Lower leg skin (tissue), 4 donors: Measurements from ENCODE around the gene MIPEP. TPM values are rescaled to one million over a fixed set of nuclear protein-coding genes. Genes with fewer than 3 reads are reported as not detected.

Experiments used
- DNase-seq, 2 donors: peaks; one replicate each; pipeline ENCODE4 v3.0.0-alpha.2; 2019; ENCODE audit warnings: low spot score in 2 of 2
- H3K4me3 ChIP-seq: fragments of 200-600 bp; sonication (generic); 2 replicates; pipeline ENCODE4 v1.5.1; 2017; ENCODE audit warnings: mild to moderate bottlenecking, low read depth; ENCODE audit not compliant: poor library complexity, severe bottlenecking
- POLR2A ChIP-seq, 2 donors: fragments of 450-650 bp; IDR thresholded peaks; one replicate each; pipeline ENCODE4 v1.6.1; 2016 to 2017; ENCODE audit warnings: antibody characterized with exemption in 2 of 2, mild to moderate bottlenecking in 1 of 2, moderate library complexity in 1 of 2
- WGBS, 2 donors: methylation state at CpG; one replicate each; pipeline ENCODE4 v1.1.5; 2018; 5-methylcytosine and 5-hydroxymethylcytosine counted together
- intact Hi-C: fragments of 100-400 bp; cut with DNase I; formaldehyde crosslinking; loops from one replicate; pipeline ENCODE4 v1.15.0; 2023; ENCODE audit warnings: low total_unique reads
- total RNA-seq, 4 donors: library from RNA; depleted of rRNA; stranded (reverse); fragments of >200 nt; gene quantifications; one replicate each; pipeline ENCODE4 v1.1.0, GENCODE V29; 2016
- TF ChIP-seq, protein P1 (sequence below), 3 donors: fragments of 450-650 bp; IDR thresholded peaks; one replicate each; pipeline ENCODE4 v1.5.1; 2016; ENCODE audit warnings: antibody characterized with exemption in 3 of 3, mild to moderate bottlenecking in 3 of 3, moderate library complexity in 2 of 3

Gene MIPEP
- 10 to 100 TPM; 22.8 to 50.4 (median 32.5) TPM for total RNA-seq

DNA sequence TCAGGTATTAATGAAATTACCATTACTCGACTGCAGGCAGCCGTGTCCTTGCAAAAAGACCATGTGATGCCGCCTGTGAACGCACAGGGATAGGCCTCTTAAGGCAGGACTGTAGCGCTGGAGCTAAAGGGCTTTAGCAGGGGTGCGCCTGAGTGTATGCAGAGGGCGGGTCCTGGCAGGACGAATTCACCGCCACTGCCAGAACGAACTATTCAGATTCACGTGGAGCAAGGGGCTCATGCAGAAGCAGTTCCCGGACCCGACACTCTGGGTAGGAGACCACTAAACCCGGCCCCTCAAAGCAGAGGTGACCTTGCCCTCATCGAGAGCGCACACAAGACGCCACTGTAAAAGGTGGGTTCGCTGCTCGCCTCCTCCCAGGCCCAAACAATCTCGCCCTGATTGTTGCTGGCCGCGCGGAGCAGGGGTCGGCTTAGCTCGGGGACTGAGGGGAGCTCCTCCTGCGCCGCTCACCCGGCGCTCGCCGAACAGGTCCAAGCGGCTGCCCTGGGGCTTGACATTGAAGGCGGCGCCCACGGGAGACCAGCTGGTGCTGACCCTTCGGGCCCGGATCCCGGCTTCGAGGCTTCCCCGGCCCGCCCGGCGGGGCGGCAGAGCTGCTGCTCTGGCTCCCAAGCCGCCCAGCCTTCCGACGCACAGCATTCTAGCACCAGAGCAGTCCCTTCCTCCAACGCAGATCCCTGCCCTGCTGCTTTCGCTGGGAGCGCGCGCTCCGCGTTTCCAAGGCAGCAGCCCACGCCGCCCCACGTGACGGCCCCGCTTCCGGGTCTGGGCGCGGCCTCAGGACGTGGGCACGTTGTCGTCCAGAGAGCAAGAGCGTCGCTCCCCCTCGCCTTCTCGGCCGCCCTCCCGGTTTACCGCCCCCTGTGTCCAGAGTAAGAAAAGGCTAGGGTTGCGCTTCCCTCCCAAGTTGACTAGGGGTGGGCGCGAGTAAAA lies at the start of gene MIPEP:
TSS of gene MIPEP (minus strand) at position 743 of the 957 bp plus-strand sequence. CDS start at position 663, 80 bp downstream.
- no peak for TF ChIP-seq POLR2A (IDR thresholded peaks at IDR 0.05)
- TF ChIP-seq, protein P1, sequence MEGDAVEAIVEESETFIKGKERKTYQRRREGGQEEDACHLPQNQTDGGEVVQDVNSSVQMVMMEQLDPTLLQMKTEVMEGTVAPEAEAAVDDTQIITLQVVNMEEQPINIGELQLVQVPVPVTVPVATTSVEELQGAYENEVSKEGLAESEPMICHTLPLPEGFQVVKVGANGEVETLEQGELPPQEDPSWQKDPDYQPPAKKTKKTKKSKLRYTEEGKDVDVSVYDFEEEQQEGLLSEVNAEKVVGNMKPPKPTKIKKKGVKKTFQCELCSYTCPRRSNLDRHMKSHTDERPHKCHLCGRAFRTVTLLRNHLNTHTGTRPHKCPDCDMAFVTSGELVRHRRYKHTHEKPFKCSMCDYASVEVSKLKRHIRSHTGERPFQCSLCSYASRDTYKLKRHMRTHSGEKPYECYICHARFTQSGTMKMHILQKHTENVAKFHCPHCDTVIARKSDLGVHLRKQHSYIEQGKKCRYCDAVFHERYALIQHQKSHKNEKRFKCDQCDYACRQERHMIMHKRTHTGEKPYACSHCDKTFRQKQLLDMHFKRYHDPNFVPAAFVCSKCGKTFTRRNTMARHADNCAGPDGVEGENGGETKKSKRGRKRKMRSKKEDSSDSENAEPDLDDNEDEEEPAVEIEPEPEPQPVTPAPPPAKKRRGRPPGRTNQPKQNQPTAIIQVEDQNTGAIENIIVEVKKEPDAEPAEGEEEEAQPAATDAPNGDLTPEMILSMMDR (IDR thresholded peaks at IDR 0.05), result peak in 1 of 3 donors; percentile 68
- intact Hi-C loops, result no loop called here
- peak; percentile 91 to 98 for DNase-seq
- H3K4me3 ChIP-seq, result peak within 1 kb of the TSS; percentile 59
- whole genome bisulfite sequencing, 2 donors, result 0 to 2% methylated on average over 20 to 55 of the region's 75 CpGs

DNA sequence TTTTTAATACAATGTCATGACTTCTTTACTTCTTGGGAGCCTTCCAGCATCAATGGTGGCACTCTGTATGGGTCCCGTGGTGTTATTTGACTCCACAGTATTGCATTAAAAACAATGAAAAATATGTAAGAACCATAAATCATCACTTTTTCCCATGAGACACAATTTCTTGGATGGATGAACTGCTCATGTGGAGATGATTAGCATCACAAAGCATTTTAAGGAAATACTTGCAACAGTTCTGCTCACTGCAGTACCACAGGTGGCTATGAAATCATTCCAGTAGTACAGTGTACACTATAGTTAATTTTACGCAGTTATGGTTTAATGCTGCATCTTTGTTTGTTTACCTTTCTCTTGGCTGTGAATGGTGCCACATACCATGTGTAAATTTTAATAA lies 45.3 kb upstream of the MIPEP start:
- no peak overlapping the region for H3K4me3 ChIP-seq
- intact Hi-C loops, result no loop called here
- 60 to 77% methylated on average over 2 of the region's 2 CpGs for WGBS, 2 donors
- TF ChIP-seq POLR2A (IDR thresholded peaks at IDR 0.05), result no peak
- no peak for DNase-seq

DNA sequence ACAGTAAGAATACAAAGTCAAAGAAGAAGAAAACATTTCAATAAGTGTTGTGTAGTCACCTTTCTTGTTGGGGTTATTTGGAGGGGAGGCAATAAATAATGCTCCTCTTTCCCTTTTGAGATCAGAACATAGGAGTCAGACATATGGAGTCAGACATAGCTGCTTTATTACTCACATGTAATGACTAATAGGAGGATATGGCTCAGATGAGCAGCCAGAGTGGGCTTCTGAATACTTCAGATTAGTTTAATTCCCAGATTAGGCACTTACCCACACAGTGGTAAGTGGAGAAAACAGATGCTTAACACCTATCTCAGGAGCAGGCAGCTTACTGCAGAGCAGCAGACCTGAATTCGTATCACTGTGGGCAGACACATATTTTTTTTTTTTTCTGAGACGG lies 39.8 kb upstream of the MIPEP start:
- H3K4me3 ChIP-seq, result no peak overlapping the region
- DNase-seq, result no peak
- intact Hi-C loops, result no loop called here
- TF ChIP-seq, protein P1 (IDR thresholded peaks at IDR 0.05), result no peak
- TF ChIP-seq POLR2A (IDR thresholded peaks at IDR 0.05), result no peak
- WGBS, 2 donors, result 84 to 92% methylated on average over 2 of the region's 2 CpGs

DNA sequence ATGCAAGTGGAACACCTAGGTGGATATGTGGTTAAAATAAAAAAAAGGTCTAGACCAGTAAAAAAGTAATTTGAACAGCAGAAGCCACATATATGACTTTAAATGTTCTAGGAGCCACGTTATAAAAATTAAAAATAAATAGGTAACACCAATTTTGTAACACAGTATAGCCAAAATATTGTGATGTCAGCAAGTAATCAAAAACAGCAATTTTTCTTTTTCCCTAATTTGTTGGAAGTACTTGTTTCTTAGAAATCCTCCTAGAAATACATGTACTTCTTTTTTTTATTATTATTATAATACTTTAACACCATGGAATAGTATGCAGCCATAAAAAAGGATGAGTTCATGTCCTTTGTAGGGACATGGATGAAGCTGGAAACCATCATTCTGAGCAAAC lies 33.8 kb upstream of the MIPEP start:
- TF ChIP-seq, protein P1 (IDR thresholded peaks at IDR 0.05), result no peak
- no peak for TF ChIP-seq POLR2A (IDR thresholded peaks at IDR 0.05)
- DNase-seq, result no peak
- intact Hi-C loops, result no loop called here
- H3K4me3 ChIP-seq, result no peak overlapping the region
- 69 to 77% methylated on average over 1 of the region's 1 CpG for WGBS, 2 donors

DNA sequence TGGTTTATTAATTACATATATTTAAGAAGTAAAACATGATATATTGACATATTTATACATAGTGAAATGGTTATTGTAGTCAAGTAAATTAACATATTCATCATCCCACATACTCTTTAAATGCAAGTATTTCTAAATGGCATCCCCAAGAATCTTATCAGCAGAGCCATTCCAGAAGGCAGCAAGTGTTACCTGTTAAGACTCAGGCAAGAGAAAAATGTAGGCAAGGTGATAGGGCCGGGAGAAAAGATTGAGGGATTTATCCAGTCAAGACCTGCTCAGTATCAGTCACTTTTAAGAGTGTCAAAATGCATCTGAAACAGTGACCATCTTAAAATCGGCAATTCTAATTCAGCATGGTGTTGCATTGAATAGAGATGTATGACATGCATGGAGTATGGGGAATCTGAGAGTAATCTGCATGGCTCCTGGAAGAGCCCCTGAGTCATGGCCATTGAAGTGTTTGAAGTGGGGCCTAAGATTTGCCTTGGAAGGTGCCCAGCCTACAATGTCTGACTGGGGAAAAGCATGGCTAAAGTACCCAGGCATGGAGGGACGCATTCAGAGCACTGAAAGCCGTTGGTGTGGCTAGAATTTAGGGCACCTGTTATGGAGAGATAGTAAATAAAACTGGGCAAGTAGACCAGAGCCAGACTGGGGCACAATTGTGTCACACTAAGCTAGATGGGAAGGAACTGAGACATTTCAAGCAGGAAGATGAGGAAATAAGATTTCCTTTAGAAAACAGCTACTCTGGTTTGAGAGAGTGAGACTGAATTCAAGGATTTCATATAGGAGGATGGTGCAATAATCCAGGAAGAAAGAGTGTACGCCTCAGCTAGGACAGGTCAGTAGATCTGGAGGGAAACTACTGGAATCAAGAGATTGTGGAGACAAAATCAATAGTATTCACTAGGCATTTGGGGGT lies 33.1 kb upstream of the MIPEP start:
- no peak overlapping the region for H3K4me3 ChIP-seq
- no peak for DNase-seq
- WGBS, 2 donors, result 78 to 79% methylated on average over 5 of the region's 5 CpGs
- TF ChIP-seq POLR2A (IDR thresholded peaks at IDR 0.05), result no peak
- TF ChIP-seq, protein P1 (IDR thresholded peaks at IDR 0.05), result no peak
- intact Hi-C loops, result no loop called here

DNA sequence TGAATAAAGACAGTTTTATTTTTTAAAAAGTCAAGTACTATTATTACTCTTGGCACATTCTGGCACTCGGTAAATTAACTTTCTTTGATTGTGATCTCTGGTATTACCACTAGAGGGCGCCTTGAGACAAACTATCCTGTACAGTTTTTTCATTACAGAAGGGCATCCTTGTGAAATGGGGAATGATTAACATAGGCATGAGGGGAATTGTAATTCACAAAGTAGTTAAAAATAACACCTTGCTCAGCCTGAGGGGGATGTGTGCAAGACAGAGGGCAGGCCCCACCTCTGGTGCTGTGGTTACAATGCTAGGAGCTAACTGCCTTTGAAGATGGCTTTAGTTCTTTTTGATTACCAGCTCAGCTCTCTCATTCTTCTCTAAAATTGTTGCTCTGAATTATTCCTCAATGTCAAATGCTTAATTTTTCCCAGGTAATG lies 32.3 kb upstream of the MIPEP start:
- TF ChIP-seq POLR2A (IDR thresholded peaks at IDR 0.05), result no peak
- TF ChIP-seq, protein P1 (IDR thresholded peaks at IDR 0.05), result no peak
- H3K4me3 ChIP-seq, result no peak overlapping the region
- intact Hi-C loops, result no loop called here
- 9% methylated on average over 2 of the region's 2 CpGs for WGBS, 2 donors
- no peak for DNase-seq
